Psoas muscle (tissue), 8 donors: ENCODE measurements around the gene PPEF2. TPM values are rescaled to one million over a fixed set of nuclear protein-coding genes. Genes with fewer than 3 reads are reported as not detected.

Source experiments
- ATAC-seq, 4 donors: fragments of 200-7000 bp; cut with Tn5 transposase; one replicate each; pipeline ENCODE4 v1.9.1; 2020; ENCODE audit warnings: moderate library complexity in 3 of 4, mild to moderate bottlenecking in 2 of 4
- DNase-seq, 2 donors: peaks; one replicate each; pipeline ENCODE4 v3.0.0-alpha.2; 2020
- H3K27ac ChIP-seq: fragments of 200-600 bp; one replicate; pipeline ENCODE4 v1.8.0; 2022
- H3K27me3 ChIP-seq, 3 donors: fragments of 200-600 bp in 1 of 3; one replicate each; pipeline versions ENCODE4 v1.6.1 to v1.8.0; 2013 to 2022; ENCODE audit warnings: low read length in 2 of 3, mild to moderate bottlenecking in 2 of 3, moderate library complexity in 1 of 3; ENCODE audit not compliant: insufficient read depth in 3 of 3
- H3K36me3 ChIP-seq, 2 donors: fragments of 200-600 bp in 1 of 2; one replicate each; pipeline versions ENCODE4 v1.6.1 to v1.8.0; 2013 to 2022; ENCODE audit warnings: low read depth in 1 of 2, mild to moderate bottlenecking in 1 of 2, moderate library complexity in 1 of 2; ENCODE audit not compliant: insufficient read depth in 1 of 2
- H3K4me1 ChIP-seq: fragments of 200-600 bp; one replicate; pipeline ENCODE4 v1.8.0; 2022
- H3K4me3 ChIP-seq: fragments of 200-600 bp; one replicate; pipeline ENCODE4 v1.8.0; 2022; ENCODE audit warnings: mild to moderate bottlenecking
- H3K9me3 ChIP-seq: fragments of 200-600 bp; one replicate; pipeline ENCODE4 v1.8.0; 2022
- WGBS, 3 donors: extraction: QIAGEN DNeasy Blood & Tissue Kit; methylation state at CpG; one replicate each; pipeline versions ENCODE4 v1.1.6 to v1.1.7; 2013; 5-methylcytosine and 5-hydroxymethylcytosine counted together
- intact Hi-C, 2 donors: fragments of 100-400 bp; cut with DNase I; formaldehyde crosslinking; loops; one replicate each; pipeline versions ENCODE4 v1.11.0 to v1.14.2; 2022
- polyA plus RNA-seq, 3 donors: library from polyadenylated mRNA; stranded (reverse); fragments of 200-250 nt; gene quantifications; one replicate each; pipeline ENCODE4 v1.2.3, GENCODE V29; 2013
- total RNA-seq, 4 donors: library from RNA; stranded (reverse); fragmentation: NEBNext Ultra II Directional in 2 of 4; extraction: Animal tissue kit (Norgen Biotek cat#: 25700) in 2 of 4; gene quantifications; one replicate each; pipeline versions ENCODE4 v1.2.1 to v1.2.4, GENCODE V29; 2021 to 2023
- TF ChIP-seq, protein P1 (sequence below): fragments of 200-600 bp; IDR thresholded peaks from one replicate; pipeline ENCODE4 v1.8.0; 2022; ENCODE audit warnings: antibody characterized with exemption
- donor health status: healthy with polysubstance abuse.
- donor health status: DM: no; HTN: no; CAD: no; lungs with moderate emphysema.
- donor health status: Bipolar disorder and iron deficiency.
- donor health status: healthy.
- donor health status: DM: yes; HTN: yes; CAD: no.
- donor health status: DM: no; HTN: no; CAD: no.
- donor health status: DM: no; HTN: no; CAD: no.
- donor health status: DM: yes; HTN: yes; CAD: no.

Gene PPEF2
- total and polyA plus RNA-seq, 7 donors = 0.05 to 0.08 TPM; not detected in 5

DNA sequence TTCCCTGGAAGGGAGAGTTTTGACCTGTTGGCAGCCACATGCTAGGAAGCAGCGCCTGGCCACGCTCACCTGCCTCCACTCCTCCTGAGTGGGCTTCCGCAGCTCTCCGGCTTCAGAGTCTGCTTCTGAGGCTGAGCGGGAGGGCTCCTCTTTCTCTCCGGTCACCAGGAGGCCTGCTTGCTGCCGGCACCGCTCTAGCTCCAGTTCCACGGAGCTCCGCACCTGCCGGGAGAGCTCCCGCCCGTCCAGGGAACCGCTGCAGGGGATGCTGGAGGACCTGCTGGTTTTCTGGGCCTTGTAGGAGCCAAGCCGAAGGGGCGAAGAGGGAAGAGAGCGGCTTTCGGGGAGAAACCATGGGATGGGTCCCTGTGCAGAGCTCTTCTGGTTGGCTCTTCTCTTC is 26.0 kb downstream of the PPEF2 start:
- Histone ChIP-seq H3K27ac (no peak overlapping the region), H3K9me3 (no peaks in the 10 kb centered on the region)
- 77 to 86% (median 83%) methylated on average over 18 of the region's 18 CpGs for WGBS, 3 donors

DNA sequence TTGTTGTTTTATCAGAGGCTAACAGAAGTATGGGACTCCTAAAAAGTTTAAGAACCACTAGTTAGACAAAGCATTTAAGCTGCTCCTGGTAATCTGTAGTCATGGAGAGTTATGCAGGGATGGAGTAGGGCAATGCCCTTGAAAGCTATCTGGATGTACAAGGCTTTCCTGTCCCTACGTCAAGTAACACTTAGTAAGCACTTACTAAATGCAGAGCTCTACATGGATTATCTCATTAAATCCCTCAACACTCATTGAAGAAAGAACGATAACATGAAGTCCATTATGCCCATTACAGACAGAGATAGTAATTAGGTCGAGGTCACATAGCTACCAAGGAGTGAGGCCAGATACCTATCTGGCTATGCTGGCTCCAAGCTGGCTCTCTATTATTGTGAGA is 33.2 kb downstream of the PPEF2 start:
- H3K9me3 ChIP-seq = no peaks in the 10 kb centered on the region
- WGBS, 3 donors = 50 to 72% (median 53%) methylated on average over 3 of the region's 3 CpGs
- DNase-seq (no peak), ATAC-seq (no peak)
- TF ChIP-seq, protein P1, sequence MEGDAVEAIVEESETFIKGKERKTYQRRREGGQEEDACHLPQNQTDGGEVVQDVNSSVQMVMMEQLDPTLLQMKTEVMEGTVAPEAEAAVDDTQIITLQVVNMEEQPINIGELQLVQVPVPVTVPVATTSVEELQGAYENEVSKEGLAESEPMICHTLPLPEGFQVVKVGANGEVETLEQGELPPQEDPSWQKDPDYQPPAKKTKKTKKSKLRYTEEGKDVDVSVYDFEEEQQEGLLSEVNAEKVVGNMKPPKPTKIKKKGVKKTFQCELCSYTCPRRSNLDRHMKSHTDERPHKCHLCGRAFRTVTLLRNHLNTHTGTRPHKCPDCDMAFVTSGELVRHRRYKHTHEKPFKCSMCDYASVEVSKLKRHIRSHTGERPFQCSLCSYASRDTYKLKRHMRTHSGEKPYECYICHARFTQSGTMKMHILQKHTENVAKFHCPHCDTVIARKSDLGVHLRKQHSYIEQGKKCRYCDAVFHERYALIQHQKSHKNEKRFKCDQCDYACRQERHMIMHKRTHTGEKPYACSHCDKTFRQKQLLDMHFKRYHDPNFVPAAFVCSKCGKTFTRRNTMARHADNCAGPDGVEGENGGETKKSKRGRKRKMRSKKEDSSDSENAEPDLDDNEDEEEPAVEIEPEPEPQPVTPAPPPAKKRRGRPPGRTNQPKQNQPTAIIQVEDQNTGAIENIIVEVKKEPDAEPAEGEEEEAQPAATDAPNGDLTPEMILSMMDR = no peak
- no peaks in the 10 kb centered on the region for H3K27me3 ChIP-seq
- intact Hi-C loops = no loop called here
- no peak overlapping the region for H3K27ac ChIP-seq
- H3K4me1 ChIP-seq = no peaks in the 10 kb centered on the region
- H3K4me3 ChIP-seq = no peak overlapping the region
- H3K36me3 ChIP-seq = no peaks in the 10 kb centered on the region

More for the DNA sequence above, 26.0 kb downstream of the PPEF2 start:
- ATAC-seq (no peak), DNase-seq (no peak)
- no peak overlapping the region for H3K4me3 ChIP-seq
- H3K36me3 ChIP-seq = no peaks in the 10 kb centered on the region
- no peaks in the 10 kb centered on the region for H3K4me1 ChIP-seq
- intact Hi-C loops = no loop called here
- TF ChIP-seq, protein P1 = no peak
- no peaks in the 10 kb centered on the region for H3K27me3 ChIP-seq

GRCh38 chr4:75867130-75867529 is 35.1 kb downstream of the PPEF2 start:
- Histone ChIP-seq H3K9me3 (no peaks in the 10 kb centered on the region), H3K27me3 (no peaks in the 10 kb centered on the region), H3K4me1 (no peaks in the 10 kb centered on the region), H3K36me3 (no peaks in the 10 kb centered on the region), H3K4me3 (no peak overlapping the region), H3K27ac (no peak overlapping the region)
- TF ChIP-seq, protein P1 = no peak
- WGBS, 3 donors = 66 to 71% (median 69%) methylated on average over 3 of the region's 3 CpGs
- DNase-seq (no peak), ATAC-seq (no peak)
- intact Hi-C loops = no loop called here

GRCh38 chr4:75860606-75861005 is 41.6 kb downstream of the PPEF2 start:
- Histone ChIP-seq H3K4me3 (no peak overlapping the region), H3K27ac (no peak overlapping the region), H3K9me3 (no peaks in the 10 kb centered on the region), H3K27me3 (no peaks in the 10 kb centered on the region), H3K36me3 (no peaks in the 10 kb centered on the region), H3K4me1 (no peaks in the 10 kb centered on the region)
- no peak for ATAC-seq
- intact Hi-C loops = no loop called here
- WGBS, 3 donors = 83 to 84% (median 83%) methylated on average over 5 of the region's 5 CpGs
- TF ChIP-seq, protein P1 = no peak
- no peak for DNase-seq

DNA sequence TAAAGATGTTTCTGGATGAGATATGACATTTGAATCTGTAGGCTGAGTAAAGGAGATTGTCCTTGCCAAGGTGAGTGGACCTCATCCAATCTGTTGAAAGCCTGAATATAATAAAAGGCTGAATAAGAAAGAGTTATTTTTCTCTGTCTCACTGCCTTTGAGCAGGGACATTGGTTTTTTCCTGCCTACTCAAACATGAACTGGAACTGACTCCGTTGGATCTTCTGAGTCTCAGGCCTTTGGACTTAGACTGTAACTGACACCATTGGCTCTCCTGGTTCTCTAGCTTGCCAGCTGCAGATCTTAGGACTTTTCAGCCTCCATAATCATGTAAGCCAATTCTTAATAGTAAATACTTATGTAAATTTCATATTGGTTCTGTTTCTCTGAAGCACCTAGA is 43.5 kb downstream of the PPEF2 start:
- H3K36me3 ChIP-seq = no peaks in the 10 kb centered on the region
- no peaks in the 10 kb centered on the region for H3K9me3 ChIP-seq
- WGBS, 3 donors = 36 to 90% (median 38%) methylated on average over 1 of the region's 1 CpG
- TF ChIP-seq, protein P1 = no peak
- intact Hi-C loops = no loop called here
- H3K27ac ChIP-seq = no peak overlapping the region
- H3K27me3 ChIP-seq = no peaks in the 10 kb centered on the region
- H3K4me3 ChIP-seq = no peak overlapping the region
- H3K4me1 ChIP-seq = no peaks in the 10 kb centered on the region
- DNase-seq (no peak), ATAC-seq (no peak)
